ENCODE results near the gene CEP70. TPM values are rescaled to one million over a fixed set of nuclear protein-coding genes. Genes with fewer than 3 reads are reported as not detected.
"Not testable (repeated sequence)": the region's sequence is repeated elsewhere in the genome, so short reads cannot be mapped to it uniquely, and the experiment has no call there.

CEP70 gene
- total RNA-seq, 3 donors from 2014 or later, result 19.5 to 84.0 (median 58.3) TPM

DNA sequence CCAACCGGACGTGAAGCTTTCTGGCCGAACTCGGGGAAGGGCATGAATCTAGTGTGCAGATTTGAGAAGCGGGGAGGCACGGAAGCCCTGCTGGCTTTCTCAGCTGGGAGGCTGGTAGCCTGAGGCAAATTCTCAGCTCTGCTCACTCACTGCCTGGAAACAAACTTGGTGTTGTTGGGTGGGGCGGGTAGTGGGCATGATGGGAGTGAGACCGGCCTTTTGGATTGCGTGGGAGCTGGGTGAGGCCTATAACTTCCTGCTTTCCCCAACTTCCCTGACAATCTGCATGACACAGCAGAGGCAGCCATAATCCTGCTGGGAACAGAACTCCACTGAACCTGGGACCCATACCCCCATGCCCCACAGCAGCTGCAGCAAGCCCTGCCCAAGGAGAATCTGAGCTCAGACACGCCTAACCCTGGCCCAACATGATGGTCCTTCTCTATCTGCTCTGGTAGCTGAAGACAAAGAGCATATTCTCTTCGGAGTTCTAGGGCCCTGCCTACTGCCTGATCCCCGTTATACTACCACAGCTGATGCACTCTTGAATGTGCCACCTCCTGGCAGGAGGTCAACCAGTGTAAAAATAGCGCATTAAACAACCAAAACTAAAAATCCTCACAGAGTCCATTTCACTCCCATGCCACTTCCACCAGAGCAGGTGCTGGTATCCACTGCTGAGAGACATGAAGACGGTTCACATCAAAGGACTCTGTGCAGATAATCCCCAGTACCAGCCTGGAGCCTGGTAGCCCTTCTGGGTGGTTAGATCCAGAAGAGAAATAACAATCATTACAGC lies 44.7 kb downstream of the CEP70 start:
- Histone ChIP-seq H3K27ac (no peak overlapping the region), H3K27me3 (no peaks in the 10 kb centered on the region), H3K36me3 (no peaks in the 10 kb centered on the region), H3K4me1 (no peaks in the 10 kb centered on the region), H3K4me3 (no peak overlapping the region), H3K9me3 (peaks cover 21 to 42% of the 10 kb centered on the region in 2 donors)
- no peak for DNase-seq (ENCODE audit: low spot score in 2 of 2)
- TF ChIP-seq, protein P1, sequence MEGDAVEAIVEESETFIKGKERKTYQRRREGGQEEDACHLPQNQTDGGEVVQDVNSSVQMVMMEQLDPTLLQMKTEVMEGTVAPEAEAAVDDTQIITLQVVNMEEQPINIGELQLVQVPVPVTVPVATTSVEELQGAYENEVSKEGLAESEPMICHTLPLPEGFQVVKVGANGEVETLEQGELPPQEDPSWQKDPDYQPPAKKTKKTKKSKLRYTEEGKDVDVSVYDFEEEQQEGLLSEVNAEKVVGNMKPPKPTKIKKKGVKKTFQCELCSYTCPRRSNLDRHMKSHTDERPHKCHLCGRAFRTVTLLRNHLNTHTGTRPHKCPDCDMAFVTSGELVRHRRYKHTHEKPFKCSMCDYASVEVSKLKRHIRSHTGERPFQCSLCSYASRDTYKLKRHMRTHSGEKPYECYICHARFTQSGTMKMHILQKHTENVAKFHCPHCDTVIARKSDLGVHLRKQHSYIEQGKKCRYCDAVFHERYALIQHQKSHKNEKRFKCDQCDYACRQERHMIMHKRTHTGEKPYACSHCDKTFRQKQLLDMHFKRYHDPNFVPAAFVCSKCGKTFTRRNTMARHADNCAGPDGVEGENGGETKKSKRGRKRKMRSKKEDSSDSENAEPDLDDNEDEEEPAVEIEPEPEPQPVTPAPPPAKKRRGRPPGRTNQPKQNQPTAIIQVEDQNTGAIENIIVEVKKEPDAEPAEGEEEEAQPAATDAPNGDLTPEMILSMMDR (IDR thresholded peaks at IDR 0.05), result no peak
- TF ChIP-seq POLR2A (IDR thresholded peaks at IDR 0.05) (no peak), POLR2AphosphoS5 (IDR thresholded peaks at IDR 0.05) (no peak)
- intact Hi-C loops (cut with DNase I; ENCODE audit: low total_unique reads), result no loop called here

DNA sequence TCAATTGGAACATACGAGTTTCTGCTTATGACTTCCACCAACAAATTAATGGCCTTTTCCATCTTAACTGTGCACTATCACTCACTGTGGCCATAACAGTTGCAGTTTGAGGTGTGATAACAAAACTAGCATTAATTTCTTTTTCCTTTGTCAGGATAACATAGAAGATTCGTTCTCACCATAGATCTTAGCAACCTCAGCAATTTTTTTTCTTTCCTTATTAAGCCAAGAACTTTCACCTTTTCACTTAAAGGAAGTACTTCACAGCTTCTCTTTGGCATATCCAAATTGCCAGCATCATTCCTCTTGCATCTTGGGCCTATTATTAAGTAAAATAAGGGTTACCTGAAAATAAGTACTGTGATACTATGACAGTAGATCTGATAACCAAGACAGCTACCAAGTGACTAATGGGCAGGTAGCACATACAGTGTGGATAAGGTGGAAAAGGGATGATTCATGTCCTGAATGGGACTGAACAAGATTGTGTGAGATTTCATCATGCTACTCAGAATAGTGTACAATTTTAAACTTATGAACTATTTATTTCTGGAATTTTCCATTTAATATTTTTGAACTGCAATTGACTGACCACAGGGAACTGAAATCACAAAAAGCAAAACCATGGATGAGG lies 46.6 kb downstream of the CEP70 start:
- no peaks in the 10 kb centered on the region for H3K36me3 ChIP-seq
- H3K27me3 ChIP-seq, result no peaks in the 10 kb centered on the region
- TF ChIP-seq, protein P1 (IDR thresholded peaks at IDR 0.05), result no peak
- TF ChIP-seq POLR2A (IDR thresholded peaks at IDR 0.05) (no peak), POLR2AphosphoS5 (IDR thresholded peaks at IDR 0.05) (no peak)
- intact Hi-C loops (cut with DNase I; ENCODE audit: low total_unique reads), result no loop called here
- H3K9me3 ChIP-seq, result peaks cover 31 to 59% of the 10 kb centered on the region in 2 donors
- H3K4me3 ChIP-seq, result no peak overlapping the region
- no peaks in the 10 kb centered on the region for H3K4me1 ChIP-seq
- no peak overlapping the region for H3K27ac ChIP-seq
- DNase-seq (ENCODE audit: low spot score in 2 of 2), result no peak

DNA sequence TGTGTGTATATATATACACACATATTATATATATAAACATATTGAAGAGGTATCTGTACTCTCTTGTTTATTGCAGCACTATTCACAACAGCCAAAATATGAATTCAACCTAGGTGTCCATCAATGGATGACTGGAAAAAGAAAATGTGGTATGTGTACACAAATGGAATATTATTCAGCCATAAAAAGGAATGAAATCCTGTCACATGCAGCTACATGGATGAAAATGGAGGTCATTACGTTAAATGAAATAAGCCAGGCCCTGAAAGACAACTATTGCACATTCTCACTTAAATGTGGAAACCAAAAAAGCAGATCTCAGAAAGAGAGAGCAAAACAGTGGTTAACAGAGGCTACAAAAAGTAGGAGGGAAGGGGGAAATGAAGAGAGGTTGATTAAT lies 49.5 kb downstream of the CEP70 start:
- intact Hi-C loops (cut with DNase I; ENCODE audit: low total_unique reads), result loop anchor here (5.0 kb wide), 1 partner anchor 477 kb away; no protein-coding TSS in a partner anchor
- Histone ChIP-seq H3K27ac (no peak overlapping the region), H3K9me3 (peaks cover 45 to 79% of the 10 kb centered on the region in 2 donors), H3K36me3 (no peaks in the 10 kb centered on the region), H3K4me1 (no peaks in the 10 kb centered on the region), H3K27me3 (no peaks in the 10 kb centered on the region), H3K4me3 (no peak overlapping the region)
- no peak for DNase-seq (ENCODE audit: low spot score in 2 of 2)
- TF ChIP-seq, protein P1 (IDR thresholded peaks at IDR 0.05), result no peak

DNA sequence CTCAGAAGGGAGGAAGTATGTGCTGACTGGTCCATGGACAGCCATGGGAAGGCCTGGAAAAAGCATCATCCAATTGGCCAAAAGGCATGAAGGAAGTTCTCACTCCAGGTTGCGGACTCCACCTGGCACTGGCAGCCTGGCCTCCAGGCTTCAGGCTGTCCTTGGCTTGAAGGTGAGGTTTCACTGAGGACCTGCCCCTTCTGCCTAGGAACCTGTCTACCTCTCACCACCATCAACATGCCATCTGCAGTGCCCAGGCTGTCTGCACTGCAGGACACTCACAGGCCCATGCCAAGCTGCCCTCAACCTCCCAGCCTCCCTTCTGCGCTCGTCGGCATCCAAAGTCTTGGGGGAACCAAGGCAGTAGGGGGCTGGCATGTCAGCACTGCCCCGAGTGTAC lies 51.1 kb downstream of the CEP70 start:
- H3K4me1 ChIP-seq, result no peaks in the 10 kb centered on the region
- TF ChIP-seq, protein P1 (IDR thresholded peaks at IDR 0.05), result no peak
- TF ChIP-seq POLR2A (IDR thresholded peaks at IDR 0.05) (no peak), POLR2AphosphoS5 (IDR thresholded peaks at IDR 0.05) (no peak)
- peaks cover 45 to 73% of the 10 kb centered on the region in 2 donors for H3K9me3 ChIP-seq
- H3K4me3 ChIP-seq, result no peak overlapping the region
- DNase-seq (ENCODE audit: low spot score in 2 of 2), result no peak
- no peaks in the 10 kb centered on the region for H3K36me3 ChIP-seq
- no peak overlapping the region for H3K27ac ChIP-seq
- intact Hi-C loops (cut with DNase I; ENCODE audit: low total_unique reads), result loop anchor here (5.0 kb wide), 1 partner anchor 476 kb away; no protein-coding TSS in a partner anchor
- no peaks in the 10 kb centered on the region for H3K27me3 ChIP-seq

DNA sequence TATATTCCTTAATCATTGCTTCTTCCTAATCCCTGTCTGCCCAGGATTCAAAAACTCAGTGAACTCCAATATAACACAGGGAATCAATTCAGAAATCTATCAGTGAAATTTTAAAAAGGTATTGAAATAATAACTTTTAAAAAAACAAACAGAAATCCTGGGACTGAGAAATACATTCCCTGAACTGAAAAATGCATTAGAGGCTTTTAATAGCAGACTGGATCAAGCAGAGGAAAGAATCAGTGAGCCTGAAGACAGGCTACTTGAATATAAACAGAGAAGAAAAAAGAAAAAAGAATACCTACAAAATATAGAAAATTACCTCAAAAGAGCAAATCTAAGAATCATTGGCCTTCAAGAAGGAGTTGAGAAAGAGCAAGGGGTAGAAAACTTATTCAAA lies 54.7 kb downstream of the CEP70 start:
- Histone ChIP-seq H3K4me3 (no peak overlapping the region), H3K9me3 (peaks cover 25 to 45% of the 10 kb centered on the region in 2 donors), H3K4me1 (no peaks in the 10 kb centered on the region), H3K27me3 (no peaks in the 10 kb centered on the region), H3K36me3 (no peaks in the 10 kb centered on the region), H3K27ac (no peak overlapping the region)
- no peak for DNase-seq (ENCODE audit: low spot score in 2 of 2)
- TF ChIP-seq, protein P1 (IDR thresholded peaks at IDR 0.05), result no peak
- no peak for TF ChIP-seq POLR2AphosphoS5 (IDR thresholded peaks at IDR 0.05)
- TF ChIP-seq POLR2A (IDR thresholded peaks at IDR 0.05), result no peak
- intact Hi-C loops (cut with DNase I; ENCODE audit: low total_unique reads), result no loop called here

DNA sequence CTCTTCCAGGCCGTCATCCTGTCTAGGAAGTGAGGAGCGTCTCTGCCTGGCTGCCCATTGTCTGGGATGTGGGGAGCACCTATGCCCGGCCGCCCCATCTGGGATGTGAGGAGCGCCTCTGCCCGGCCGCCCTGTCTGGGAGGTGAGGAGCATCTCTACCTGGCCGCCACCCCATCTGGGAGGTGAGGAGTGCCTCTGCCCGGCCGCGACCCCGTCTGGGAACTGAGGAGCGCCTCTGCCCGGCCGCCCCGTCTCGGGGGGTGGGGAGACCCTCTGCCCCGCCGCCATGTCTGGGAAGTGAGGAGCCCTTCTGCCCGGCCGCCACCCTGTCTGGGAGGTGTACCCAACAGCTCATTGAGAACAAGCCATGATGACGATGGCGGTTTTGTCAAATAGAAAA lies 72.6 kb downstream of the CEP70 start:
- DNase-seq (ENCODE audit: low spot score in 2 of 2); H3K27ac ChIP-seq; H3K36me3 ChIP-seq; H3K4me3 ChIP-seq; intact Hi-C loops (cut with DNase I; ENCODE audit: low total_unique reads); H3K27me3 ChIP-seq; H3K4me1 ChIP-seq: not testable (repeated sequence)
- peaks cover 14 to 15% of the 10 kb centered on the region in 2 donors for H3K9me3 ChIP-seq
